Gastroesophageal sphincter (tissue), 3 donors: Measurements from ENCODE around the gene HIKESHI.

Experiments
- CTCF ChIP-seq, 4 experiments: fragments of 200-600 bp in 2 of 4; fragments of 450-650 bp in 2 of 4; sonication (generic) in 1 of 4; IDR thresholded peaks; one replicate each; pipeline ENCODE4 v1.5.1; 2017 to 2019; ENCODE audit warnings: antibody characterized with exemption in 4 of 4, mild to moderate bottlenecking in 2 of 4, moderate library complexity in 2 of 4
- POLR2A ChIP-seq, 2 donors: fragments of 450-650 bp; IDR thresholded peaks; one replicate each; pipeline ENCODE4 v1.6.1; 2017; ENCODE audit warnings: antibody characterized with exemption in 2 of 2, mild to moderate bottlenecking in 2 of 2, moderate library complexity in 1 of 2
- POLR2AphosphoS5 ChIP-seq: sonication (generic); formaldehyde crosslinking; IDR thresholded peaks from one replicate; pipeline ENCODE4 v1.6.1; 2017; ENCODE audit warnings: antibody characterized with exemption

GRCh38 chr11:86292912-86293616, 9.0 kb upstream of the HIKESHI start:
- no peak for TF ChIP-seq CTCF (IDR thresholded peaks at IDR 0.05)
- TF ChIP-seq POLR2A (IDR thresholded peaks at IDR 0.05) = no peak
- TF ChIP-seq POLR2AphosphoS5 = no peak
